LNCaP clone FGC (cell line): ENCODE measurements around the gene RNF223.

Experiments used
- DNase-seq: peaks from one replicate; pipeline ENCODE4 v3.0.0-alpha.2; 2011; ENCODE audit warnings: low read depth
- H3K4me3 ChIP-seq: 2 replicates; pipeline ENCODE4 v1.5.1; 2011; ENCODE audit warnings: mild to moderate bottlenecking, low read depth, low read length, control low read depth
- TF ChIP-seq, protein P1 (sequence below): IDR thresholded peaks from 2 replicates; pipeline ENCODE4 v1.5.1; 2012; ENCODE audit warnings: mild to moderate bottlenecking; ENCODE audit not compliant: control insufficient read depth, insufficient read depth; ENCODE audit errors: extremely low read depth

The RNF223 gene

DNA sequence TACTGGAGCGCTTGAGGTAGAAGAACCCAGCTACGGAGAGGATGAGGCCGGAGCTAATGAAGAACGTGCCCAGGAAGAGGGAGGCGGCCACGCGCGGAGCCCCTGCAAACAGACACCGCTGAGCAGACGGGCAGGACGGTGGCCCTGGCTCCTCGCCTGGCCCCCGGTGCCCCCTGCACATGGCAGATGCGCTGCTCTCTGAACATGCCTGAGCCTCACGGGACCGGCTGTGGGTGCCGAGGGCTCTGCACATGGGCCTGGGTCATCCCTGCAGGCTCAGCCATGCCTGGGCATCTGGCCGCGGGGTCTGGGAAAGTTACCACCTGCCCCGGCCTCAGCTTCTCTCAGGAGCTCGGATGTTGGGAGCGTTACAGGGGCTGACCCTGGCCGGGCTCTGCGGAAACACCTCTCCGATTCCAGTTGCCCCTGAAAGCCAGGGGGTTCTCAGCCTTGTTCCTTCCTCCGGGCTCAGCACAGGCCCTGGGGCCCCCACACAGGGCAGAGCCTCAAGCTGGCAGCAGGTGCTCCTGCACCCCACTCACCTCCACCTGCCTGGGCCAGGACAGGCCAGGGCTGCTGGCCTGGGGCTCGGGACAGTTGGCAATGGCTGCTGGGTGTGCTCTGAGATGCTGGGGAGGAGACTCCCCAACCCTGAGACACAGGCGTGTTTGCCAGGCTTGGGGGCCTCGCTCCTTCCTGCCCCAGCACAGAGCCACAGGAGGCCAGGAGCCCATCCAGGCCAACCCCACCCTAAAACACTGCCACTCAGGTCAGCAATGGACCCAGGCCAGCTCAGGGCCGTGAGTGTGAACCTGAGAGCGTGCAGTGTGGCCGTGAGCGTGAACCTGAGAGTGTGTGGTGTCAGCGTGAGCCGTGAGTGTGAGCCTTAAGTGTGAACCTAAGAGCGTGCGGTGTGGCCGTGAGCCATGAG is 12.1 kb upstream of the RNF223 start:
- DNase-seq: no peak
- TF ChIP-seq, protein P1, sequence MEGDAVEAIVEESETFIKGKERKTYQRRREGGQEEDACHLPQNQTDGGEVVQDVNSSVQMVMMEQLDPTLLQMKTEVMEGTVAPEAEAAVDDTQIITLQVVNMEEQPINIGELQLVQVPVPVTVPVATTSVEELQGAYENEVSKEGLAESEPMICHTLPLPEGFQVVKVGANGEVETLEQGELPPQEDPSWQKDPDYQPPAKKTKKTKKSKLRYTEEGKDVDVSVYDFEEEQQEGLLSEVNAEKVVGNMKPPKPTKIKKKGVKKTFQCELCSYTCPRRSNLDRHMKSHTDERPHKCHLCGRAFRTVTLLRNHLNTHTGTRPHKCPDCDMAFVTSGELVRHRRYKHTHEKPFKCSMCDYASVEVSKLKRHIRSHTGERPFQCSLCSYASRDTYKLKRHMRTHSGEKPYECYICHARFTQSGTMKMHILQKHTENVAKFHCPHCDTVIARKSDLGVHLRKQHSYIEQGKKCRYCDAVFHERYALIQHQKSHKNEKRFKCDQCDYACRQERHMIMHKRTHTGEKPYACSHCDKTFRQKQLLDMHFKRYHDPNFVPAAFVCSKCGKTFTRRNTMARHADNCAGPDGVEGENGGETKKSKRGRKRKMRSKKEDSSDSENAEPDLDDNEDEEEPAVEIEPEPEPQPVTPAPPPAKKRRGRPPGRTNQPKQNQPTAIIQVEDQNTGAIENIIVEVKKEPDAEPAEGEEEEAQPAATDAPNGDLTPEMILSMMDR: no peak
- H3K4me3 ChIP-seq: no peak overlapping the region

DNA sequence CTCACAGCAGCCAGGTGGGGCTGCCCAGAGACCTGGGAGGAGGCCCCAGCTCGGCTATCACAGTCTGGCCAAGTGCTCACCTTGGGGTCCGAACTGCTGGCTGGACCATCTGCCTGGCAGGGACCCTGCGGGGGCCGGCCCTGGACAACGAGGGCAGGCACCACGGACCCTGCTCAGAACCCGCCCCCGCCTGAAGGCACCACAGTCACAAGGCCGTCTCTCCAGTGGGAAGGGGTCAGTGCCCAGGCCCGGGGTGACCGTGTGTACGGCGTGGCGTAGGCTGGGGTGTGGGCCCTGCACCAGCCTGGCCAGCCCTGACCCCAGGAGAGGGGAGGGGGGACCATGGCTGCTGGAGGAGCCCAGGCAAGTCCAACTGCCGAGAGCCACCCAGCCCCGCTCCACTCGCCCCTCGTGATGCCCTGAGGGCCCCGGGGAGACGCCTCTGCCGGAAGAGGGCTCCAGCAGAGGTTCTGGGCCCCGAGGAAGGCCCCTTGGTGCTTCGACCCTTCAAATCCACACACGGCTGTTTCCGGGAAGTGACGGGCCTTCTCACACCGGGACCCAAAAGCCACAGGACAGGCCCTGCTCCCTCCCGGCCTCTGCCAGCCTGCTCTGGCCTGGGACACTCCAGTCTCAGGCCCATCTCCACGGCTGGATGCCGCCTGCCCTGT is 11.2 kb upstream of the RNF223 start:
- TF ChIP-seq, protein P1: no peak
- H3K4me3 ChIP-seq: no peak overlapping the region
- no peak for DNase-seq

DNA sequence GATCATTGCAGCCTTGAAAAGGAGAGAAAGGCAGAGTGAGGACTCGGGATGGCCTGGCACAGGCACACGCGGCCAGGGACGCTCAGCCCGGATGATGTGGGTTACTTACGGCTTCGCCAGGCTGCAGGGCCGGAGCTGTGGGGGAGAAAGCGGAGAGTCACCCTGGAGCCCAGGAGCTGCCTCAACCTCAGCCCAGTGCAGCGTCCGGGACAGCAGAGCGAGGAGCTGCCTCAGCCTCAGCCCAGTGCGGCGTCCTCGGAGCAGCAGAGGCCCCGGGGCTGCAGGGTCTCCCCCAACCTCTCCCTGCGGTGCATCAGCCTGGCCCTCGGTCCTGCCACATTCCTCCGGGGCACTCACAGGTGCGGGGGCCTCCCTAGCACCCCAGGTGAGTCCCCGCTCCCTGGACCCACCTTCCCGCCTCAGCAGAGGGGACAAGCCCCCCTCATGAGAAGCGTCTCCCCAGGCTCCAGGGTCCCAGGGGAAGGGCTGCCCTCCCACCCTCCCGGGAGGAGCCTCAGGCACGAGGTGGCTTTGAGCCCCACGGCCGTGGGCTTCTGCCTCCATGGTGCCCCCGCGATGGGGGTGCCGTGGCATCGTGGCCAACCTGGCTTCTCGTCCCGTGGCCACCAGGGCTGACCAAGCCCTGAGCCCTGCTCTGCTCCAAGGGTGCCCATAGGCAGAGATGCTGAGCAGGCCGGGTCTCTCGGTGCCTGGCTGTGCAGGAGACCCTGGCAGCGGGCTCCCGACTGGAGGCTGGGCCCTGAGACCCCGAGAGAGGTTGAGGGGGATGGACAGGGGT is 10.5 kb upstream of the RNF223 start:
- TF ChIP-seq, protein P1: no peak
- no peak for DNase-seq
- H3K4me3 ChIP-seq: no peak overlapping the region

DNA sequence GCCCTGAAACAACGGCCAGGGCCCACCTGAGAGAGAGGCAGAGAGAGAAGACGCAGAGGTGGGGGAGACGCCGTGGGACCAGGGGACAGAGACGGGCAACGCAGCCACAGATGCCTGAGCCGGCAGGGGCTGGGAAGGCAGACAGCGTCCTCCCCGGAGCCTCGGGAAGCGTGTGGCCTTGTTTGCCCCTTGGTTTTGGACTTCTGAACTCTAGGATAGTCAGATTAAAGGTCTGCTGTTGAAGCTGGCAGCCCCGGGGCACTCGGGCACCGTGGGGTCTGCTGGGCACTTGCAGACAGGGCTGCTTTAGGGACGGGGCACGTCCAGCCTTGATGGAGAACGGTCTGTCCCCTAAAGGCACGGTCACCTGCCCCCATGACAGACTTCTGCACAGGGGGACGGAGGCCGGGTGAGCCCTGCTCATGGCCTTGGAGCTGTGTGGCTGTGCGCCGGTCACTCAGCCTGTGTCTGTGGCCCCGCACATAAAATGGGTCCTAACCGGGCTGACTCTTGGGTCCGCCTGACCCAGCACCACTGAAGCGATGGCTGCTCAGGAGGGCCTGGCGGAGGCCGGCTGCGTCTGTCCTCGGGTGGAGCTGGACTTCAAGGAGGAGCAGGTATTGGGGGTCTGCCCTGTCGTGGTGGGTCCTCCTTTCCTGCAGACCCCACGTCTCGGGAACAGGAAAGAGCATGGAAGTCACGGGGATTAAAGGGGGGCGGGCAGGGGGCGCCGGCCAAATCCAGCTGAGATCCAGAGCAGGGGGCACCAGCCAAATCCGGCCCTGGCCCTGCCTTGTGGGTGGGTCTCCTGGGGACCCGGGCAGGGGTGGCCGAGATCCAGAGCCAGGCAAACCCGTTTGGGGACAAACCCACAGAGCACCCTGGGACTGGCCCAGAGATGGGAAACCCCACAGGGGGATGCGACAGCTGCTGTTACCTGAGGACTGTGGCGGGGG is 9.6 kb upstream of the RNF223 start:
- DNase-seq: no peak
- TF ChIP-seq, protein P1: no peak
- no peak overlapping the region for H3K4me3 ChIP-seq

DNA sequence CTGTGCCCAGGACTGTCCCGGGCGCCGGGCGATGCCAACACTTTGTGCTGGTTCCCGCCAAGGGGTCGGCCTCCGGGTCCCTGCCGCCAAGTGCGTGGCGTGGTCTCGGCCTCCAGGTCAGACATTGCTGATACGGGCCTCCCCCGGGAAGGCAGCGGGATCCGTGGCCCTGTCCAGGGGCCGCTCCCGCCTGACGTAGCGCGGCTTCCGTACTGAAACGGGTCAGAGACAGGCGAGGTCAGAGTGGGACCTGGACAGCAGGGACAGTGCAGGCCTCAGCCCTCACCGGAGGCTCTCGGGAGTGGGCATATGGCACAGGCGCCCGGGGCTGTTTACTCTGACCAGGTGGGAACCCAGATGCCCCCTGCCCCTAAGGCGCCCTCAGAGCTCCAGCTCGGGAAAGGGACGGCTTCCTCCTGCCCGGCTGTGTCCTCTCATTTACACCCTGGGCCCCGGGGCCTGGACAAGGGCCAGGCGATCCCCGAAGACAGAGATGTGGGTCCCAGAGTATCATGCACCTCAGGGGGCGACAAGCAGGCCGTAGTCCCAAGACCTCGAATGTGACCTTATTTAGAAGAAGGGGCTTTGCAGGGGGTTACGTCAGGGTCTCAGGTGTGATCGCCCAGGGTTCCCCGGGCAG is 8.8 kb upstream of the RNF223 start:
- no peak for DNase-seq
- H3K4me3 ChIP-seq: no peak overlapping the region
- TF ChIP-seq, protein P1: no peak
